Measurements from ENCODE around the gene UGGT1.

UGGT1 gene

GRCh38 chr2:128236491-128237035, 145.6 kb downstream of the UGGT1 start:
- no peak overlapping the region for H3K4me3 Mint-ChIP-seq

GRCh38 chr2:128237081-128237534, 146.1 kb downstream of the UGGT1 start:
- no peak overlapping the region for H3K27ac Mint-ChIP-seq
- H3K4me3 Mint-ChIP-seq, result no peak overlapping the region
- peaks cover 16% of the 10 kb centered on the region for H3K27me3 Mint-ChIP-seq (ENCODE audit: low read depth)
- H3K4me1 Mint-ChIP-seq (ENCODE audit: low read depth), result peaks cover 2% of the 10 kb centered on the region
- H3K36me3 Mint-ChIP-seq (ENCODE audit: low read depth), result no peaks in the 10 kb centered on the region
- H3K9me3 Mint-ChIP-seq, result no peaks in the 10 kb centered on the region

More at GRCh38 chr2:128236491-128237035, 145.6 kb downstream of the UGGT1 start:
- Mint-ChIP-seq H3K9me3 (no peaks in the 10 kb centered on the region), H3K36me3 (ENCODE audit: low read depth) (no peaks in the 10 kb centered on the region), H3K27ac (no peak overlapping the region), H3K4me1 (ENCODE audit: low read depth) (peaks cover 2% of the 10 kb centered on the region), H3K27me3 (ENCODE audit: low read depth) (peaks cover 18% of the 10 kb centered on the region)

GRCh38 chr2:128237911-128238697, 147.1 kb downstream of the UGGT1 start:
- H3K27me3 Mint-ChIP-seq (ENCODE audit: low read depth), result peaks cover 15% of the 10 kb centered on the region
- H3K9me3 Mint-ChIP-seq, result no peaks in the 10 kb centered on the region
- peaks cover 2% of the 10 kb centered on the region for H3K4me1 Mint-ChIP-seq (ENCODE audit: low read depth)
- H3K27ac Mint-ChIP-seq, result no peak overlapping the region
- H3K4me3 Mint-ChIP-seq, result no peak overlapping the region
- H3K36me3 Mint-ChIP-seq (ENCODE audit: low read depth), result no peaks in the 10 kb centered on the region

- peaks cover 17% of the 10 kb centered on the region for H3K27me3 Mint-ChIP-seq (ENCODE audit: low read depth)
- no peaks in the 10 kb centered on the region for H3K4me1 Mint-ChIP-seq (ENCODE audit: low read depth)
- H3K9me3 Mint-ChIP-seq, result no peaks in the 10 kb centered on the region
- no peak overlapping the region for H3K27ac Mint-ChIP-seq
- no peak overlapping the region for H3K4me3 Mint-ChIP-seq
- H3K36me3 Mint-ChIP-seq (ENCODE audit: low read depth), result no peaks in the 10 kb centered on the region
These were observed 150.9 kb downstream of the UGGT1 start for GRCh38 chr2:128241896-128242295.
